Measurements from ENCODE around the gene XPNPEP2.

- TF ChIP-seq FOSL2 (IDR thresholded peaks at IDR 0.05; ENCODE audit: borderline replicate concordance, low read depth) (no peak), TAF1 (IDR thresholded peaks at IDR 0.05; ENCODE audit: borderline replicate concordance, low read depth, low read length) (no peak), NRF1 (IDR thresholded peaks at IDR 0.05; ENCODE audit: low read depth, low read length) (no peak), USF1 (IDR thresholded peaks at IDR 0.05; ENCODE audit: borderline replicate concordance, low read depth) (no peak), SIN3A (IDR thresholded peaks at IDR 0.05; ENCODE audit: borderline replicate concordance, low read depth, low read length) (no peak), ZBTB33 (IDR thresholded peaks at IDR 0.05; ENCODE audit: borderline replicate concordance, low read depth) (no peak), EP300 (IDR thresholded peaks at IDR 0.05; ENCODE audit: borderline replicate concordance in 1 of 2, low read depth in 1 of 2, low read length in 1 of 2) (no peak), MAX (IDR thresholded peaks at IDR 0.05; ENCODE audit: low read depth) (no peak), RCOR1 (IDR thresholded peaks at IDR 0.05; ENCODE audit: low read length) (no peak), RAD21 (IDR thresholded peaks at IDR 0.05; ENCODE audit: low read length) (peak; percentile 88), MXI1 (IDR thresholded peaks at IDR 0.05; ENCODE audit: low read depth, low read length) (no peak)
- TF ChIP-seq, protein P1, sequence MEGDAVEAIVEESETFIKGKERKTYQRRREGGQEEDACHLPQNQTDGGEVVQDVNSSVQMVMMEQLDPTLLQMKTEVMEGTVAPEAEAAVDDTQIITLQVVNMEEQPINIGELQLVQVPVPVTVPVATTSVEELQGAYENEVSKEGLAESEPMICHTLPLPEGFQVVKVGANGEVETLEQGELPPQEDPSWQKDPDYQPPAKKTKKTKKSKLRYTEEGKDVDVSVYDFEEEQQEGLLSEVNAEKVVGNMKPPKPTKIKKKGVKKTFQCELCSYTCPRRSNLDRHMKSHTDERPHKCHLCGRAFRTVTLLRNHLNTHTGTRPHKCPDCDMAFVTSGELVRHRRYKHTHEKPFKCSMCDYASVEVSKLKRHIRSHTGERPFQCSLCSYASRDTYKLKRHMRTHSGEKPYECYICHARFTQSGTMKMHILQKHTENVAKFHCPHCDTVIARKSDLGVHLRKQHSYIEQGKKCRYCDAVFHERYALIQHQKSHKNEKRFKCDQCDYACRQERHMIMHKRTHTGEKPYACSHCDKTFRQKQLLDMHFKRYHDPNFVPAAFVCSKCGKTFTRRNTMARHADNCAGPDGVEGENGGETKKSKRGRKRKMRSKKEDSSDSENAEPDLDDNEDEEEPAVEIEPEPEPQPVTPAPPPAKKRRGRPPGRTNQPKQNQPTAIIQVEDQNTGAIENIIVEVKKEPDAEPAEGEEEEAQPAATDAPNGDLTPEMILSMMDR (IDR thresholded peaks at IDR 0.05), result peak; percentile 89
- TF ChIP-seq, protein P2, sequence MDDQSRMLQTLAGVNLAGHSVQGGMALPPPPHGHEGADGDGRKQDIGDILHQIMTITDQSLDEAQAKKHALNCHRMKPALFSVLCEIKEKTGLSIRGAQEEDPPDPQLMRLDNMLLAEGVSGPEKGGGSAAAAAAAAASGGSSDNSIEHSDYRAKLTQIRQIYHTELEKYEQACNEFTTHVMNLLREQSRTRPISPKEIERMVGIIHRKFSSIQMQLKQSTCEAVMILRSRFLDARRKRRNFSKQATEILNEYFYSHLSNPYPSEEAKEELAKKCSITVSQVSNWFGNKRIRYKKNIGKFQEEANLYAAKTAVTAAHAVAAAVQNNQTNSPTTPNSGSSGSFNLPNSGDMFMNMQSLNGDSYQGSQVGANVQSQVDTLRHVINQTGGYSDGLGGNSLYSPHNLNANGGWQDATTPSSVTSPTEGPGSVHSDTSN (IDR thresholded peaks at IDR 0.05), result no peak
- TF ChIP-seq, protein P3, sequence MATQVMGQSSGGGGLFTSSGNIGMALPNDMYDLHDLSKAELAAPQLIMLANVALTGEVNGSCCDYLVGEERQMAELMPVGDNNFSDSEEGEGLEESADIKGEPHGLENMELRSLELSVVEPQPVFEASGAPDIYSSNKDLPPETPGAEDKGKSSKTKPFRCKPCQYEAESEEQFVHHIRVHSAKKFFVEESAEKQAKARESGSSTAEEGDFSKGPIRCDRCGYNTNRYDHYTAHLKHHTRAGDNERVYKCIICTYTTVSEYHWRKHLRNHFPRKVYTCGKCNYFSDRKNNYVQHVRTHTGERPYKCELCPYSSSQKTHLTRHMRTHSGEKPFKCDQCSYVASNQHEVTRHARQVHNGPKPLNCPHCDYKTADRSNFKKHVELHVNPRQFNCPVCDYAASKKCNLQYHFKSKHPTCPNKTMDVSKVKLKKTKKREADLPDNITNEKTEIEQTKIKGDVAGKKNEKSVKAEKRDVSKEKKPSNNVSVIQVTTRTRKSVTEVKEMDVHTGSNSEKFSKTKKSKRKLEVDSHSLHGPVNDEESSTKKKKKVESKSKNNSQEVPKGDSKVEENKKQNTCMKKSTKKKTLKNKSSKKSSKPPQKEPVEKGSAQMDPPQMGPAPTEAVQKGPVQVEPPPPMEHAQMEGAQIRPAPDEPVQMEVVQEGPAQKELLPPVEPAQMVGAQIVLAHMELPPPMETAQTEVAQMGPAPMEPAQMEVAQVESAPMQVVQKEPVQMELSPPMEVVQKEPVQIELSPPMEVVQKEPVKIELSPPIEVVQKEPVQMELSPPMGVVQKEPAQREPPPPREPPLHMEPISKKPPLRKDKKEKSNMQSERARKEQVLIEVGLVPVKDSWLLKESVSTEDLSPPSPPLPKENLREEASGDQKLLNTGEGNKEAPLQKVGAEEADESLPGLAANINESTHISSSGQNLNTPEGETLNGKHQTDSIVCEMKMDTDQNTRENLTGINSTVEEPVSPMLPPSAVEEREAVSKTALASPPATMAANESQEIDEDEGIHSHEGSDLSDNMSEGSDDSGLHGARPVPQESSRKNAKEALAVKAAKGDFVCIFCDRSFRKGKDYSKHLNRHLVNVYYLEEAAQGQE (IDR thresholded peaks at IDR 0.05; ENCODE audit: low read depth, low read length), result peak; percentile 94
These were observed 12.3 kb upstream of the XPNPEP2 start for GRCh38 chrX:129726307-129727111.

All from SK-N-SH (cell line).